Activated naive CD4-positive, alpha-beta T cell (primary cell): ENCODE measurements around the gene CHD2.

Experiments used
- DNase-seq, 4 experiments: peaks; one replicate each; lab custom pipeline; 2025; lab: John Stamatoyannopoulos, UW

CHD2 gene

GRCh38 chr15:92932946-92933649 lies 33.0 kb downstream of the CHD2 start:
- no peak for DNase-seq

GRCh38 chr15:92933831-92934230 lies 33.7 kb downstream of the CHD2 start:
- DNase-seq, result no peak

GRCh38 chr15:92934716-92935115 lies 34.6 kb downstream of the CHD2 start:
- no peak for DNase-seq

- DNase-seq, result no peak
Observed at GRCh38 chr15:92936138-92936537, 36.0 kb downstream of the CHD2 start.

GRCh38 chr15:92936693-92937092 lies 36.6 kb downstream of the CHD2 start:
- DNase-seq, result no peak

- no peak for DNase-seq
Observed at GRCh38 chr15:92937901-92938300, 37.8 kb downstream of the CHD2 start.

- DNase-seq, result no peak
Observed at GRCh38 chr15:92938387-92938786, 38.3 kb downstream of the CHD2 start.

GRCh38 chr15:92941668-92942067 lies 41.5 kb downstream of the CHD2 start:
- DNase-seq, result no peak

GRCh38 chr15:92942706-92943105 lies 42.6 kb downstream of the CHD2 start:
- no peak for DNase-seq

- DNase-seq, result no peak
Observed at GRCh38 chr15:92943581-92943980, 43.5 kb downstream of the CHD2 start.

- no peak for DNase-seq
Observed at GRCh38 chr15:92944946-92945521, 44.9 kb downstream of the CHD2 start.

- DNase-seq, result no peak
Observed at GRCh38 chr15:92947071-92947730, 47.1 kb downstream of the CHD2 start.

GRCh38 chr15:92949604-92950249 lies 49.6 kb downstream of the CHD2 start:
- DNase-seq, result no peak

- DNase-seq, result no peak
Observed at GRCh38 chr15:92951800-92952457, 51.8 kb downstream of the CHD2 start.

GRCh38 chr15:92952458-92952850 lies 52.3 kb downstream of the CHD2 start:
- DNase-seq, result no peak

GRCh38 chr15:92953566-92953965 lies 53.4 kb downstream of the CHD2 start:
- DNase-seq, result no peak

GRCh38 chr15:92954002-92954401 lies 53.9 kb downstream of the CHD2 start:
- no peak for DNase-seq

GRCh38 chr15:92954578-92954977 lies 54.5 kb downstream of the CHD2 start:
- no peak for DNase-seq

- DNase-seq, result no peak
Observed at GRCh38 chr15:92955706-92956105, 55.6 kb downstream of the CHD2 start.

GRCh38 chr15:92958105-92958504 lies 58.0 kb downstream of the CHD2 start:
- DNase-seq, result no peak

- no peak for DNase-seq
Observed at GRCh38 chr15:92959219-92959618, 59.1 kb downstream of the CHD2 start.

GRCh38 chr15:92960996-92961681 lies 61.0 kb downstream of the CHD2 start:
- DNase-seq, result no peak
